Natural killer cell (primary cell): ENCODE data around the gene DOK6. TPM values are rescaled to one million over a fixed set of nuclear protein-coding genes. Genes with fewer than 3 reads are reported as not detected.

Experiments
- ATAC-seq, 3 donors: fragments of 150-1000 bp in 2 of 3; fragments of 200-7000 bp in 1 of 3; cut with Tn5 transposase; 1 replicate in 1 of 3; 2 replicates in 2 of 3; pipeline ENCODE4 v1.10.0; 2021; ENCODE audit warnings: mild to moderate bottlenecking in 2 of 3, moderate library complexity in 2 of 3
- DNase-seq, 2 donors: peaks; one replicate each; pipeline versions ENCODE4 v3.0.0 to v3.0.0-alpha.2; 2013 to 2021; ENCODE audit warnings: mixed read lengths in 1 of 2
- H3K27ac ChIP-seq: one replicate; pipeline ENCODE4 v1.5.1; 2013; ENCODE audit warnings: mild to moderate bottlenecking, low read length
- H3K27me3 ChIP-seq: one replicate; pipeline ENCODE4 v1.6.1; 2013; ENCODE audit warnings: low read length; ENCODE audit not compliant: control insufficient read depth, insufficient read depth
- H3K36me3 ChIP-seq: one replicate; pipeline ENCODE4 v1.6.1; 2013; ENCODE audit warnings: low read length; ENCODE audit not compliant: control insufficient read depth, insufficient read depth
- H3K4me1 ChIP-seq: one replicate; pipeline ENCODE4 v1.6.1; 2013; ENCODE audit warnings: low read length; ENCODE audit not compliant: control insufficient read depth, insufficient read depth
- H3K4me3 ChIP-seq: one replicate; pipeline ENCODE4 v1.5.1; 2013; ENCODE audit warnings: low read length
- H3K9me3 ChIP-seq: one replicate; pipeline ENCODE4 v1.6.1; 2013; ENCODE audit warnings: low read length; ENCODE audit not compliant: control insufficient read depth, insufficient read depth
- H3K27ac Mint-ChIP-seq, 2 donors: one replicate each; pipeline ENCODE4 v1.8.0; 2022; ENCODE audit warnings: mild to moderate bottlenecking in 2 of 2, mixed read lengths in 2 of 2, moderate library complexity in 1 of 2
- H3K27me3 Mint-ChIP-seq, 2 donors: one replicate each; pipeline ENCODE4 v1.8.0; 2022; ENCODE audit warnings: low read depth in 2 of 2, mixed read lengths in 2 of 2
- H3K36me3 Mint-ChIP-seq: one replicate; pipeline ENCODE4 v1.8.0; 2022; ENCODE audit warnings: mixed read lengths
- H3K4me1 Mint-ChIP-seq, 2 donors: one replicate each; pipeline ENCODE4 v1.8.0; 2022; ENCODE audit warnings: mixed read lengths in 2 of 2
- H3K4me3 Mint-ChIP-seq: one replicate; pipeline ENCODE4 v1.8.0; 2022; ENCODE audit warnings: mild to moderate bottlenecking, moderate library complexity, mixed read lengths
- H3K9me3 Mint-ChIP-seq, 2 donors: one replicate each; pipeline ENCODE4 v1.8.0; 2022; ENCODE audit warnings: mixed read lengths in 2 of 2
- WGBS: methylation state at CpG from one replicate; pipeline ENCODE4 v1.1.7; 2013; ENCODE audit warnings: missing lambda C conversion rate; ENCODE audit not compliant: insufficient coverage; 5-methylcytosine and 5-hydroxymethylcytosine counted together
- intact Hi-C: fragments of 100-400 bp; cut with micrococcal nuclease; formaldehyde crosslinking; loops from one replicate; pipeline ENCODE4 v1.14.2; 2022
- total RNA-seq, 4 donors: library from RNA; stranded (reverse); fragments of 120-200 nt in 1 of 4; gene quantifications; one replicate each; pipeline versions ENCODE4 v1.2.3 to v1.2.4, GENCODE V29; 2013 to 2022
- TF ChIP-seq, protein P1 (sequence below): fragments of 200-600 bp; IDR thresholded peaks from one replicate; pipeline ENCODE4 v1.8.0; 2022; ENCODE audit warnings: antibody characterized with exemption

Gene DOK6
- total RNA-seq, 3 donors from 2014 or later (not counting 1 experiment from before 2014, with no cell fraction given) = 0.02 TPM; not detected in 2

GRCh38 chr18:69784815-69785214 is 384.1 kb downstream of the DOK6 start:
- H3K9me3 ChIP-seq = no peaks in the 10 kb centered on the region
- no peaks in the 10 kb centered on the region for H3K4me1 ChIP-seq
- Mint-ChIP-seq H3K27me3 (no peaks in the 10 kb centered on the region), H3K9me3 (no peaks in the 10 kb centered on the region), H3K4me1 (peaks cover 5 to 10% of the 10 kb centered on the region in 2 donors), H3K36me3 (no peaks in the 10 kb centered on the region), H3K27ac (no peak overlapping the region), H3K4me3 (no peak overlapping the region)
- ATAC-seq (no peak), DNase-seq (no peak)
- H3K27me3 ChIP-seq = no peaks in the 10 kb centered on the region
- H3K4me3 ChIP-seq = no peak overlapping the region
- H3K27ac ChIP-seq = no peak overlapping the region
- intact Hi-C loops = no loop called here
- no peaks in the 10 kb centered on the region for H3K36me3 ChIP-seq
- WGBS = 100% methylated on average over 1 of the region's 2 CpGs
- TF ChIP-seq, protein P1, sequence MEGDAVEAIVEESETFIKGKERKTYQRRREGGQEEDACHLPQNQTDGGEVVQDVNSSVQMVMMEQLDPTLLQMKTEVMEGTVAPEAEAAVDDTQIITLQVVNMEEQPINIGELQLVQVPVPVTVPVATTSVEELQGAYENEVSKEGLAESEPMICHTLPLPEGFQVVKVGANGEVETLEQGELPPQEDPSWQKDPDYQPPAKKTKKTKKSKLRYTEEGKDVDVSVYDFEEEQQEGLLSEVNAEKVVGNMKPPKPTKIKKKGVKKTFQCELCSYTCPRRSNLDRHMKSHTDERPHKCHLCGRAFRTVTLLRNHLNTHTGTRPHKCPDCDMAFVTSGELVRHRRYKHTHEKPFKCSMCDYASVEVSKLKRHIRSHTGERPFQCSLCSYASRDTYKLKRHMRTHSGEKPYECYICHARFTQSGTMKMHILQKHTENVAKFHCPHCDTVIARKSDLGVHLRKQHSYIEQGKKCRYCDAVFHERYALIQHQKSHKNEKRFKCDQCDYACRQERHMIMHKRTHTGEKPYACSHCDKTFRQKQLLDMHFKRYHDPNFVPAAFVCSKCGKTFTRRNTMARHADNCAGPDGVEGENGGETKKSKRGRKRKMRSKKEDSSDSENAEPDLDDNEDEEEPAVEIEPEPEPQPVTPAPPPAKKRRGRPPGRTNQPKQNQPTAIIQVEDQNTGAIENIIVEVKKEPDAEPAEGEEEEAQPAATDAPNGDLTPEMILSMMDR = no peak

- WGBS = 100% methylated on average over 2 of the region's 3 CpGs
- H3K4me1 ChIP-seq = no peaks in the 10 kb centered on the region
- no peak for ATAC-seq
- H3K27ac ChIP-seq = no peak overlapping the region
- H3K27me3 ChIP-seq = no peaks in the 10 kb centered on the region
- H3K4me1 Mint-ChIP-seq = peaks cover 5 to 10% of the 10 kb centered on the region in 2 donors
- H3K36me3 Mint-ChIP-seq = no peaks in the 10 kb centered on the region
- TF ChIP-seq, protein P1 = no peak
- intact Hi-C loops = no loop called here
- H3K9me3 Mint-ChIP-seq = no peaks in the 10 kb centered on the region
- H3K4me3 ChIP-seq = no peak overlapping the region
- H3K27me3 Mint-ChIP-seq = no peaks in the 10 kb centered on the region
- DNase-seq = no peak
- H3K36me3 ChIP-seq = no peaks in the 10 kb centered on the region
- H3K27ac Mint-ChIP-seq = no peak overlapping the region
- H3K4me3 Mint-ChIP-seq = no peak overlapping the region
- H3K9me3 ChIP-seq = no peaks in the 10 kb centered on the region
Observed at GRCh38 chr18:69785466-69785865, 384.8 kb downstream of the DOK6 start.

DNA sequence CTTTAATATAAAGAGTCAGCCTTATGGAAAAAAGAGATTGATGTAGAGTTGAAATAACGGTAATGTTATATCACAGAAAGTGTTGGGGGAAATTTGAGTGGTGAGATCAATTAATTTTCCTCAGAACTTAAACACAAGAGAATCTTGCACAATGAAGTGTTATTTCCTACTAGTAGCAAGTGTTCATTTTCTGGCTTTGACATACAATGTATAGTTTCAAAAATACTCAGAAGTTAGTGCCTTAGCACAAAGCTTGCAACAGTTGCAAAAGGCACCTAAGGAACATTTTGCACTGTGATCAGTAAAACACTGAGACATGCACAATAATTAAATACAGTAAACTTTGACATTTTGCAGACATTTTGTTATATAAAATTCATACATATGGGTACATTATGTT is 385.7 kb downstream of the DOK6 start:
- no peak overlapping the region for H3K4me3 ChIP-seq
- DNase-seq (no peak), ATAC-seq (no peak)
- Mint-ChIP-seq H3K9me3 (no peaks in the 10 kb centered on the region), H3K27ac (no peak overlapping the region), H3K27me3 (no peaks in the 10 kb centered on the region), H3K36me3 (peaks cover 4% of the 10 kb centered on the region), H3K4me1 (peaks cover 5 to 10% of the 10 kb centered on the region in 2 donors), H3K4me3 (no peak overlapping the region)
- TF ChIP-seq, protein P1 = no peak
- H3K27ac ChIP-seq = no peak overlapping the region
- intact Hi-C loops = no loop called here
- no peaks in the 10 kb centered on the region for H3K36me3 ChIP-seq
- no peaks in the 10 kb centered on the region for H3K4me1 ChIP-seq
- WGBS = 80% methylated on average over 1 of the region's 1 CpG
- no peaks in the 10 kb centered on the region for H3K9me3 ChIP-seq
- H3K27me3 ChIP-seq = no peaks in the 10 kb centered on the region

- H3K36me3 ChIP-seq = no peaks in the 10 kb centered on the region
- no peak for DNase-seq
- H3K9me3 ChIP-seq = no peaks in the 10 kb centered on the region
- no peaks in the 10 kb centered on the region for H3K27me3 ChIP-seq
- TF ChIP-seq, protein P1 = no peak
- no peak overlapping the region for H3K27ac Mint-ChIP-seq
- no peak overlapping the region for H3K27ac ChIP-seq
- H3K4me1 ChIP-seq = no peaks in the 10 kb centered on the region
- WGBS = 100% methylated on average over 1 of the region's 4 CpGs
- peaks cover 13% of the 10 kb centered on the region for H3K36me3 Mint-ChIP-seq
- ATAC-seq = no peak
- H3K4me3 ChIP-seq = no peak overlapping the region
- intact Hi-C loops = no loop called here
- H3K4me1 Mint-ChIP-seq = peaks cover 5 to 10% of the 10 kb centered on the region in 2 donors
- H3K4me3 Mint-ChIP-seq = no peak overlapping the region
- H3K27me3 Mint-ChIP-seq = no peaks in the 10 kb centered on the region
- no peaks in the 10 kb centered on the region for H3K9me3 Mint-ChIP-seq
Observed at GRCh38 chr18:69787825-69788547, 387.3 kb downstream of the DOK6 start.
